OCI-LY1 (cell line): ENCODE measurements around the gene SELENOP.

Experiments
- CTCF ChIP-seq: fragments of 200-600 bp; sonication (generic), shearing (Covaris generic); IDR thresholded peaks from 2 replicates; pipeline ENCODE4 v1.5.1; 2017; ENCODE audit warnings: mild to moderate bottlenecking, antibody characterized with exemption, low read length, moderate library complexity, mixed read lengths
- EZH2 ChIP-seq: fragments of 200-600 bp; sonication (generic), shearing (Covaris generic); IDR thresholded peaks from 2 replicates; pipeline ENCODE4 v1.8.0; 2017; ENCODE audit warnings: borderline replicate concordance, mixed run types, mild to moderate bottlenecking, antibody characterized with exemption, low read length, moderate library complexity, mixed read lengths

GRCh38 chr5:42848545-42848944 is 36.9 kb upstream of the SELENOP start:
- TF ChIP-seq CTCF (no peak), EZH2 (no peak)
